Measurements from ENCODE around the gene XRCC6. TPM values are rescaled to one million over a fixed set of nuclear protein-coding genes. Genes with fewer than 3 reads are reported as not detected.

The XRCC6 gene
- total and polyA plus RNA-seq, 2 of the 13 experiments (the other 11 are each of a cell fraction or from before 2014, with no cell fraction given) = 124 to 625 TPM

DNA sequence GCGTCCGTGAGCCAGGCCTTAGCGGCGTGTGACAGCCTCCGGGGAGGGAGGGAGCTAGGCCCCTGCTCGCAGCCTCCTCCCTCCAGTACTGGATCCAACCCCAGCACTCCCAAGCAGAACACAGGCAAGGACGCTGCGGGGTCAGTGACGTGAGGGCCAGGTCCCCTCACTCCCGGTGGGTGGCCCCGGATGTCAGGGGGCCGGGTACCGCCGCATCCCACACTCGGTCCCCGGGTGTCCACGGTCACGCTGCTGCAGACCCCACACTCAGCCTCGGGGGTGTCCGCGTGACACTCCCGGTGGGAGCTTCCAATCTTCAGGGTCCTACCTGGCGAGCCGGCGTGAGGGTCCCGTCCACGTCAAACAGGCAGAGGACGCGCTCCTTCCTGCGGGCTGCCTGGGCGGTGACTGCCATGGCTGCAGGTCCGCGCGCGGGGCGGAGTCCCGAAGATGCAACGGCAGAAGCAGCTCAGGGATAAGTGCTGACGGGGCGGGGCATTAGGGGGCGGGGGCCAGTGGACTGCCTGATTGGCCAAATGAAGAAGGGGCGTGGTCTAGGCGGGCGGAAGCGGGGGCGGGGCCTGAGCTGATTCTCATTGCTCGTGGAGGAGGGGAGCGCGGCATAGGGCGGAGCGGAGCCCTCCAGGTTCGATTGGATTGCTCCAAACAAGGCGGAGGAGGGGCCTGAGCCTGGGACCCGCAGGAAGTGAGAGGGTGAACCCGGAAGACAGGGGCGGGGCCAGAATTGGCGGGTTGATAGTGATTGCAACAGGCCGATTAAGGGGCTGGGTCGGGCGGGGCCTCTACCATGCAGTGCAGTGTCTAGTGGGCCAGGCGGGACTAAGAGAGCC is 31.5 kb upstream of the XRCC6 start, which contains the start of gene PMM1 (continued):
- TF ChIP-seq ZNF451 (CRISPR knock-in tag; IDR thresholded peaks at IDR 0.05) (no peak), RBM39 (IDR thresholded peaks at IDR 0.05; ENCODE audit: low read depth, low read length, poor library complexity, severe bottlenecking) (peak; percentile 30), THAP9 (CRISPR knock-in tag; IDR thresholded peaks at IDR 0.05; ENCODE audit: borderline replicate concordance) (no peak; the same call in 1 of the 2 replicates), RNF2 (conservative IDR thresholded peaks at IDR 0.05; ENCODE audit: low read depth) (no peak), ZBTB39 (CRISPR knock-in tag; IDR thresholded peaks at IDR 0.05) (0 out of 2 replicates have a peak, but pooled peaks have one; percentile 12), ATF7-NPFF (CRISPR knock-in tag; IDR thresholded peaks at IDR 0.05; ENCODE audit: low read depth) (no peak), RFXANK (CRISPR knock-in tag; IDR thresholded peaks at IDR 0.05) (no peak), MAFG (CRISPR knock-in tag; IDR thresholded peaks at IDR 0.05) (no peak), NFIB (CRISPR knock-in tag; IDR thresholded peaks at IDR 0.05; ENCODE audit: borderline replicate concordance) (no peak), ZNF430 (CRISPR knock-in tag; IDR thresholded peaks at IDR 0.05) (peak; percentile 90), ZSCAN29 (CRISPR knock-in tag; conservative IDR thresholded peaks at IDR 0.05) (0 out of 2 replicates have a peak, but pooled peaks have one; percentile 63), GTF2F1 (IDR thresholded peaks at IDR 0.05; ENCODE audit: low read length) (no peak), ONECUT2 (CRISPR knock-in tag; IDR thresholded peaks at IDR 0.05) (no peak), GZF1 (CRISPR knock-in tag; IDR thresholded peaks at IDR 0.05) (0 out of 2 replicates have a peak, but pooled peaks have one; percentile 71), IKZF1 (IDR thresholded peaks at IDR 0.05) (no peak), ZNF577 (CRISPR knock-in tag; IDR thresholded peaks at IDR 0.05; ENCODE audit: borderline replicate concordance, low read depth) (no peak)
- TF ChIP-seq, protein P1, sequence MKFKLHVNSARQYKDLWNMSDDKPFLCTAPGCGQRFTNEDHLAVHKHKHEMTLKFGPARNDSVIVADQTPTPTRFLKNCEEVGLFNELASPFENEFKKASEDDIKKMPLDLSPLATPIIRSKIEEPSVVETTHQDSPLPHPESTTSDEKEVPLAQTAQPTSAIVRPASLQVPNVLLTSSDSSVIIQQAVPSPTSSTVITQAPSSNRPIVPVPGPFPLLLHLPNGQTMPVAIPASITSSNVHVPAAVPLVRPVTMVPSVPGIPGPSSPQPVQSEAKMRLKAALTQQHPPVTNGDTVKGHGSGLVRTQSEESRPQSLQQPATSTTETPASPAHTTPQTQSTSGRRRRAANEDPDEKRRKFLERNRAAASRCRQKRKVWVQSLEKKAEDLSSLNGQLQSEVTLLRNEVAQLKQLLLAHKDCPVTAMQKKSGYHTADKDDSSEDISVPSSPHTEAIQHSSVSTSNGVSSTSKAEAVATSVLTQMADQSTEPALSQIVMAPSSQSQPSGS (CRISPR knock-in tag; IDR thresholded peaks at IDR 0.05) = 0 out of 2 replicates have a peak, but pooled peaks have one; percentile 24
- TF ChIP-seq, protein P2, sequence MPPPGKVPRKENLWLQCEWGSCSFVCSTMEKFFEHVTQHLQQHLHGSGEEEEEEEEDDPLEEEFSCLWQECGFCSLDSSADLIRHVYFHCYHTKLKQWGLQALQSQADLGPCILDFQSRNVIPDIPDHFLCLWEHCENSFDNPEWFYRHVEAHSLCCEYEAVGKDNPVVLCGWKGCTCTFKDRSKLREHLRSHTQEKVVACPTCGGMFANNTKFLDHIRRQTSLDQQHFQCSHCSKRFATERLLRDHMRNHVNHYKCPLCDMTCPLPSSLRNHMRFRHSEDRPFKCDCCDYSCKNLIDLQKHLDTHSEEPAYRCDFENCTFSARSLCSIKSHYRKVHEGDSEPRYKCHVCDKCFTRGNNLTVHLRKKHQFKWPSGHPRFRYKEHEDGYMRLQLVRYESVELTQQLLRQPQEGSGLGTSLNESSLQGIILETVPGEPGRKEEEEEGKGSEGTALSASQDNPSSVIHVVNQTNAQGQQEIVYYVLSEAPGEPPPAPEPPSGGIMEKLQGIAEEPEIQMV (CRISPR knock-in tag; IDR thresholded peaks at IDR 0.05; ENCODE audit: low read depth) = 0 out of 2 replicates have a peak, but pooled peaks have one; percentile 53
- TF ChIP-seq, protein P3, sequence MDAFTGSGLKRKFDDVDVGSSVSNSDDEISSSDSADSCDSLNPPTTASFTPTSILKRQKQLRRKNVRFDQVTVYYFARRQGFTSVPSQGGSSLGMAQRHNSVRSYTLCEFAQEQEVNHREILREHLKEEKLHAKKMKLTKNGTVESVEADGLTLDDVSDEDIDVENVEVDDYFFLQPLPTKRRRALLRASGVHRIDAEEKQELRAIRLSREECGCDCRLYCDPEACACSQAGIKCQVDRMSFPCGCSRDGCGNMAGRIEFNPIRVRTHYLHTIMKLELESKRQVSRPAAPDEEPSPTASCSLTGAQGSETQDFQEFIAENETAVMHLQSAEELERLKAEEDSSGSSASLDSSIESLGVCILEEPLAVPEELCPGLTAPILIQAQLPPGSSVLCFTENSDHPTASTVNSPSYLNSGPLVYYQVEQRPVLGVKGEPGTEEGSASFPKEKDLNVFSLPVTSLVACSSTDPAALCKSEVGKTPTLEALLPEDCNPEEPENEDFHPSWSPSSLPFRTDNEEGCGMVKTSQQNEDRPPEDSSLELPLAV (CRISPR knock-in tag; conservative IDR thresholded peaks at IDR 0.05; ENCODE audit: low read depth) = no peak
